Esophagus squamous epithelium (tissue), 4 donors: ENCODE data around the gene ZNF324.
"Not testable (repeated sequence)": the region's sequence is repeated elsewhere in the genome, so short reads cannot be mapped to it uniquely, and the experiment has no call there.

Experiments used
- CTCF ChIP-seq, 6 experiments: fragments of 450-650 bp in 4 of 6; fragments of 200-600 bp in 2 of 6; sonication (generic) in 2 of 6; IDR thresholded peaks; one replicate each; pipeline ENCODE4 v1.5.1; 2016 to 2019; ENCODE audit warnings: antibody characterized with exemption in 6 of 6, mild to moderate bottlenecking in 4 of 6, moderate library complexity in 4 of 6
- POLR2A ChIP-seq, 4 donors: fragments of 450-650 bp; IDR thresholded peaks; one replicate each; pipeline ENCODE4 v1.6.1; 2017; ENCODE audit warnings: antibody characterized with exemption in 4 of 4, mild to moderate bottlenecking in 4 of 4, moderate library complexity in 3 of 4

- not testable (repeated sequence) for TF ChIP-seq POLR2A (IDR thresholded peaks at IDR 0.05)
- peak in 1 of 6 experiments; percentile 13 for TF ChIP-seq CTCF (IDR thresholded peaks at IDR 0.05)
These were observed 17.5 kb downstream of the ZNF324 start for GRCh38 chr19:58484349-58484748.
